ENCODE data around the gene RELL2. TPM values are rescaled to one million over a fixed set of nuclear protein-coding genes. Genes with fewer than 3 reads are reported as not detected.

Gene RELL2
- under 0.01 TPM for total RNA-seq

GRCh38 chr5:141636413-141637122, at the start of gene RELL2, which contains the start of gene HDAC3:
RELL2 (plus strand) TSS chr5:141636997; CDS start chr5:141638226, 1,229 bp downstream.
HDAC3 (minus strand) TSS chr5:141636849; CDS start chr5:141636790, 59 bp downstream.
- Histone ChIP-seq H3K27ac (ENCODE audit: low read depth, low read length) (peak within 1 kb of the TSS; percentile 76), H3K4me1 (ENCODE audit: control insufficient read depth in 3 of 3, insufficient read depth in 3 of 3, low read length in 3 of 3) (peaks cover 25 to 35% (median 25%) of the 10 kb centered on the region in 3 donors), H3K27me3 (ENCODE audit: control insufficient read depth in 3 of 3, insufficient read depth in 3 of 3, low read length in 3 of 3) (peaks cover 0 to 16% (median 12%) of the 10 kb centered on the region in 3 donors), H3K4me3 (ENCODE audit: low read length in 3 of 3) (peak within 1 kb of the TSS; percentile 91 to 98 (median 95)), H3K36me3 (ENCODE audit: control insufficient read depth in 3 of 3, insufficient read depth in 3 of 3, low read length in 3 of 3) (peaks cover 4 to 12% (median 9%) of the 10 kb centered on the region in 3 donors), H3K9me3 (ENCODE audit: control insufficient read depth in 3 of 3, low read length in 3 of 3) (no peaks in the 10 kb centered on the region), H3K9ac (ENCODE audit: low read depth in 1 of 3, low read length in 3 of 3) (peak within 1 kb of the TSS; percentile 92 to 95 (median 92))

GRCh38 chr5:141590127-141590526, 46.7 kb upstream of the RELL2 start:
- Histone ChIP-seq H3K9ac (ENCODE audit: low read depth in 1 of 3, low read length in 3 of 3) (no peak overlapping the region), H3K4me3 (ENCODE audit: low read length in 3 of 3) (no peak overlapping the region), H3K4me1 (ENCODE audit: control insufficient read depth in 3 of 3, insufficient read depth in 3 of 3, low read length in 3 of 3) (peaks cover 9 to 17% (median 12%) of the 10 kb centered on the region in 3 donors), H3K36me3 (ENCODE audit: control insufficient read depth in 3 of 3, insufficient read depth in 3 of 3, low read length in 3 of 3) (peaks cover 5 to 18% (median 15%) of the 10 kb centered on the region in 3 donors), H3K9me3 (ENCODE audit: control insufficient read depth in 3 of 3, low read length in 3 of 3) (no peaks in the 10 kb centered on the region), H3K27me3 (ENCODE audit: control insufficient read depth in 3 of 3, insufficient read depth in 3 of 3, low read length in 3 of 3) (no peaks in the 10 kb centered on the region), H3K27ac (ENCODE audit: low read depth, low read length) (no peak overlapping the region)

GRCh38 chr5:141596867-141597266, 39.9 kb upstream of the RELL2 start:
- H3K27ac ChIP-seq (ENCODE audit: low read depth, low read length) = peak overlapping the region; percentile 58
- H3K9ac ChIP-seq (ENCODE audit: low read depth in 1 of 3, low read length in 3 of 3) = no peak overlapping the region
- peaks cover 0 to 4% (median 2%) of the 10 kb centered on the region in 3 donors for H3K36me3 ChIP-seq (ENCODE audit: control insufficient read depth in 3 of 3, insufficient read depth in 3 of 3, low read length in 3 of 3)
- no peaks in the 10 kb centered on the region for H3K9me3 ChIP-seq (ENCODE audit: control insufficient read depth in 3 of 3, low read length in 3 of 3)
- H3K4me3 ChIP-seq (ENCODE audit: low read length in 3 of 3) = no peak overlapping the region
- no peaks in the 10 kb centered on the region for H3K27me3 ChIP-seq (ENCODE audit: control insufficient read depth in 3 of 3, insufficient read depth in 3 of 3, low read length in 3 of 3)
- H3K4me1 ChIP-seq (ENCODE audit: control insufficient read depth in 3 of 3, insufficient read depth in 3 of 3, low read length in 3 of 3) = peaks cover 32 to 38% (median 35%) of the 10 kb centered on the region in 3 donors

- Histone ChIP-seq H3K9me3 (ENCODE audit: control insufficient read depth in 3 of 3, low read length in 3 of 3) (no peaks in the 10 kb centered on the region), H3K27ac (ENCODE audit: low read depth, low read length) (peak overlapping the region; percentile 58), H3K36me3 (ENCODE audit: control insufficient read depth in 3 of 3, insufficient read depth in 3 of 3, low read length in 3 of 3) (peaks cover 0 to 4% (median 2%) of the 10 kb centered on the region in 3 donors), H3K27me3 (ENCODE audit: control insufficient read depth in 3 of 3, insufficient read depth in 3 of 3, low read length in 3 of 3) (no peaks in the 10 kb centered on the region), H3K9ac (ENCODE audit: low read depth in 1 of 3, low read length in 3 of 3) (no peak overlapping the region), H3K4me1 (ENCODE audit: control insufficient read depth in 3 of 3, insufficient read depth in 3 of 3, low read length in 3 of 3) (peaks cover 30 to 42% (median 32%) of the 10 kb centered on the region in 3 donors), H3K4me3 (ENCODE audit: low read length in 3 of 3) (no peak overlapping the region)
These were observed 39.4 kb upstream of the RELL2 start for GRCh38 chr5:141597394-141597793.

GRCh38 chr5:141597814-141598213, 39.0 kb upstream of the RELL2 start:
- Histone ChIP-seq H3K4me1 (ENCODE audit: control insufficient read depth in 3 of 3, insufficient read depth in 3 of 3, low read length in 3 of 3) (peaks cover 28 to 40% (median 30%) of the 10 kb centered on the region in 3 donors), H3K27ac (ENCODE audit: low read depth, low read length) (peak overlapping the region; percentile 58)

GRCh38 chr5:141598391-141599345, 38.1 kb upstream of the RELL2 start:
- peaks cover 24 to 42% (median 33%) of the 10 kb centered on the region in 3 donors for H3K4me1 ChIP-seq (ENCODE audit: control insufficient read depth in 3 of 3, insufficient read depth in 3 of 3, low read length in 3 of 3)
- peak overlapping the region; percentile 95 for H3K27ac ChIP-seq (ENCODE audit: low read depth, low read length)
- peak overlapping the region in 2 of 3 donors; percentile 1 to 24 for H3K4me3 ChIP-seq (ENCODE audit: low read length in 3 of 3)
- H3K27me3 ChIP-seq (ENCODE audit: control insufficient read depth in 3 of 3, insufficient read depth in 3 of 3, low read length in 3 of 3) = no peaks in the 10 kb centered on the region
- no peaks in the 10 kb centered on the region for H3K9me3 ChIP-seq (ENCODE audit: control insufficient read depth in 3 of 3, low read length in 3 of 3)
- peak overlapping the region; percentile 14 to 63 (median 18) for H3K9ac ChIP-seq (ENCODE audit: low read depth in 1 of 3, low read length in 3 of 3)
- H3K36me3 ChIP-seq (ENCODE audit: control insufficient read depth in 3 of 3, insufficient read depth in 3 of 3, low read length in 3 of 3) = peaks cover 0 to 4% (median 2%) of the 10 kb centered on the region in 3 donors

More at GRCh38 chr5:141597814-141598213, 39.0 kb upstream of the RELL2 start:
- Histone ChIP-seq H3K9ac (ENCODE audit: low read depth in 1 of 3, low read length in 3 of 3) (peak overlapping the region in 1 of 3 donors; percentile 21), H3K9me3 (ENCODE audit: control insufficient read depth in 3 of 3, low read length in 3 of 3) (no peaks in the 10 kb centered on the region), H3K36me3 (ENCODE audit: control insufficient read depth in 3 of 3, insufficient read depth in 3 of 3, low read length in 3 of 3) (peaks cover 0 to 4% (median 2%) of the 10 kb centered on the region in 3 donors), H3K4me3 (ENCODE audit: low read length in 3 of 3) (no peak overlapping the region), H3K27me3 (ENCODE audit: control insufficient read depth in 3 of 3, insufficient read depth in 3 of 3, low read length in 3 of 3) (no peaks in the 10 kb centered on the region)

GRCh38 chr5:141602606-141603005, 34.2 kb upstream of the RELL2 start:
- no peak overlapping the region for H3K9ac ChIP-seq (ENCODE audit: low read depth in 1 of 3, low read length in 3 of 3)
- H3K9me3 ChIP-seq (ENCODE audit: control insufficient read depth in 3 of 3, low read length in 3 of 3) = no peaks in the 10 kb centered on the region
- H3K4me1 ChIP-seq (ENCODE audit: control insufficient read depth in 3 of 3, insufficient read depth in 3 of 3, low read length in 3 of 3) = peaks cover 36 to 56% (median 42%) of the 10 kb centered on the region in 3 donors
- no peak overlapping the region for H3K4me3 ChIP-seq (ENCODE audit: low read length in 3 of 3)
- peak overlapping the region; percentile 9 for H3K27ac ChIP-seq (ENCODE audit: low read depth, low read length)
- no peaks in the 10 kb centered on the region for H3K36me3 ChIP-seq (ENCODE audit: control insufficient read depth in 3 of 3, insufficient read depth in 3 of 3, low read length in 3 of 3)
- H3K27me3 ChIP-seq (ENCODE audit: control insufficient read depth in 3 of 3, insufficient read depth in 3 of 3, low read length in 3 of 3) = no peaks in the 10 kb centered on the region

GRCh38 chr5:141603923-141604717, 32.7 kb upstream of the RELL2 start:
- Histone ChIP-seq H3K27me3 (ENCODE audit: control insufficient read depth in 3 of 3, insufficient read depth in 3 of 3, low read length in 3 of 3) (no peaks in the 10 kb centered on the region), H3K36me3 (ENCODE audit: control insufficient read depth in 3 of 3, insufficient read depth in 3 of 3, low read length in 3 of 3) (no peaks in the 10 kb centered on the region), H3K9me3 (ENCODE audit: control insufficient read depth in 3 of 3, low read length in 3 of 3) (no peaks in the 10 kb centered on the region), H3K4me3 (ENCODE audit: low read length in 3 of 3) (no peak overlapping the region), H3K4me1 (ENCODE audit: control insufficient read depth in 3 of 3, insufficient read depth in 3 of 3, low read length in 3 of 3) (peaks cover 36 to 51% (median 39%) of the 10 kb centered on the region in 3 donors), H3K27ac (ENCODE audit: low read depth, low read length) (peak overlapping the region; percentile 65), H3K9ac (ENCODE audit: low read depth in 1 of 3, low read length in 3 of 3) (no peak overlapping the region)
